K562 (cell line): ENCODE results near the gene IL1F10. TPM values are rescaled to one million over a fixed set of nuclear protein-coding genes. Genes with fewer than 3 reads are reported as not detected.

Experiments used
- ATAC-seq: fragments of 200-7000 bp; cut with Tn5 transposase; 3 replicates; pipeline ENCODE4 v1.9.1; 2020; ENCODE audit warnings: moderate library complexity
- BruUV-seq: library from RNA; stranded (reverse); fragments of 400-500 nt; replicated peaks from 2 replicates; lab custom pipeline; 2021; lab: Mats Ljungman, UMichigan
- CTCF ChIA-PET: fragments of 300-600 bp; formaldehyde crosslinking; extraction: SDS; loops from one replicate; lab custom pipeline; 2021; ENCODE audit warnings: low intra/inter-chr PET ratio; lab: Yijun Ruan, JAX
- POLR2A ChIA-PET: fragments of 300-600, 350-650 bp; sonication (Branson Sonifier 250); formaldehyde crosslinking; extraction: SDS; loops from one replicate; lab custom pipeline; 2021; ENCODE audit warnings: antibody characterized with exemption, inconsistent platforms; lab: Yijun Ruan, JAX
- DNase-seq, 4 experiments: peaks; one replicate each; pipeline versions ENCODE4 v3.0.0 to v3.0.0-alpha.2; 2011 to 2018; ENCODE audit warnings: low spot score in 3 of 4, mixed read lengths in 3 of 4; ENCODE audit errors: extremely low read depth in 1 of 4
- FAIRE-seq: peaks from 2 replicates; lab custom pipeline; 2011; peaks lifted over from hg19 to GRCh38; lab: Jason Lieb, UNC
- H2AFZ ChIP-seq: 2 replicates; pipeline ENCODE4 v1.6.0; 2011; ENCODE audit warnings: low read depth, low read length, control low read depth, inconsistent platforms
- H3K27ac ChIP-seq: fragments of 200-600 bp; 3 replicates; pipeline ENCODE4 v1.8.0; 2011; ENCODE audit warnings: low read depth, mild to moderate bottlenecking, control low read depth, inconsistent platforms, low read length, moderate library complexity, mixed read lengths; ENCODE audit errors: extremely low read depth
- H3K27me3 ChIP-seq, 2 experiments: fragments of 300-600 bp in 1 of 2; 2 replicates in 1 of 2; 3 replicates in 1 of 2; pipeline versions ENCODE4 v1.6.0 to v1.8.0; 2011; ENCODE audit warnings: inconsistent platforms in 2 of 2, low read length in 2 of 2, mild to moderate bottlenecking in 1 of 2, mixed read lengths in 1 of 2, moderate library complexity in 1 of 2; ENCODE audit not compliant: control insufficient read depth in 2 of 2, insufficient read depth in 2 of 2
- H3K36me3 ChIP-seq: fragments of 300-600 bp; 3 replicates; pipeline ENCODE4 v1.8.0; 2011; ENCODE audit warnings: mild to moderate bottlenecking, low read length, inconsistent platforms; ENCODE audit not compliant: control insufficient read depth, insufficient read depth
- H3K4me1 ChIP-seq, 2 experiments: fragments of 200-600 bp in 1 of 2; replicated peaks in 1 of 2; 2 replicates in 1 of 2; 3 replicates in 1 of 2; pipeline versions ENCODE4 v1.5.1 to v1.8.0; 2011; ENCODE audit warnings: inconsistent platforms in 2 of 2, low read length in 2 of 2, mild to moderate bottlenecking in 1 of 2, mixed read lengths in 1 of 2, moderate library complexity in 1 of 2; ENCODE audit not compliant: control insufficient read depth in 2 of 2, insufficient read depth in 2 of 2
- H3K4me2 ChIP-seq: 2 replicates; pipeline ENCODE4 v1.6.1; 2011; ENCODE audit warnings: low read length, control low read depth, inconsistent platforms, mixed read lengths; ENCODE audit not compliant: insufficient read depth
- H3K4me3 ChIP-seq: fragments of 200-600 bp; sonication (generic), shearing (Covaris generic); 2 replicates; pipeline ENCODE4 v1.5.1; 2016; ENCODE audit warnings: control low read depth, inconsistent platforms
- H3K79me2 ChIP-seq: fragments of 200-600 bp; 3 replicates; pipeline ENCODE4 v1.8.0; 2011; ENCODE audit warnings: low read length, inconsistent platforms; ENCODE audit not compliant: control insufficient read depth, insufficient read depth
- H3K9ac ChIP-seq, 2 experiments: 2 replicates each; pipeline versions ENCODE4 v1.6.0 to v1.6.1; 2011; ENCODE audit warnings: low read depth in 2 of 2, low read length in 2 of 2, control low read depth in 1 of 2, inconsistent platforms in 1 of 2, mild to moderate bottlenecking in 1 of 2, mixed read lengths in 1 of 2; ENCODE audit not compliant: insufficient read depth in 1 of 2
- H3K9me1 ChIP-seq: one replicate; pipeline ENCODE4 v1.6.0; 2011; ENCODE audit warnings: inconsistent platforms, mild to moderate bottlenecking, low read length, moderate library complexity; ENCODE audit not compliant: control insufficient read depth, insufficient read depth
- H3K9me3 ChIP-seq: replicated peaks from 2 replicates; pipeline ENCODE4 v1.5.1; 2011; ENCODE audit warnings: low read depth, low read length, inconsistent platforms; ENCODE audit not compliant: control insufficient read depth, insufficient read depth
- H4K20me1 ChIP-seq: replicated peaks from 2 replicates; pipeline ENCODE4 v1.6.1; 2011; ENCODE audit warnings: low read length, inconsistent platforms, mixed read lengths; ENCODE audit not compliant: control insufficient read depth, insufficient read depth
- CBFA2T3 ChIP-seq: fragments of 450-650 bp; IDR thresholded peaks from 2 replicates; pipeline ENCODE4 v1.6.1; 2017
- CREM ChIP-seq: IDR thresholded peaks from 2 replicates; pipeline ENCODE4 v1.6.1; 2014; ENCODE audit warnings: antibody characterized with exemption, low read depth
- ETV1 ChIP-seq: fragments of 450-650 bp; conservative IDR thresholded peaks from 2 replicates; pipeline ENCODE4 v1.6.1; 2016; ENCODE audit warnings: missing genetic modification characterization, control low read depth, low read depth, missing compliant biosample characterization
- LEF1 ChIP-seq: fragments of 450-650 bp; IDR thresholded peaks from 2 replicates; pipeline ENCODE4 v1.6.1; 2016; ENCODE audit warnings: mild to moderate bottlenecking
- PHF21A ChIP-seq: fragments of 450-650 bp; IDR thresholded peaks from 2 replicates; pipeline ENCODE4 v1.6.1; 2017; ENCODE audit warnings: low read depth, borderline replicate concordance
- PPARD ChIP-seq: fragments of 250-450 bp; sonication (Bioruptor Pico); IDR thresholded peaks from 2 replicates; pipeline ENCODE4 v1.8.0; 2022; ENCODE audit warnings: inconsistent platforms, mild to moderate bottlenecking, moderate library complexity
- RBBP5 ChIP-seq: fragments of 200-600 bp; sonication (generic); IDR thresholded peaks from 2 replicates; pipeline ENCODE4 v1.6.1; 2012; ENCODE audit warnings: borderline replicate concordance, mild to moderate bottlenecking, low read length, control low read depth, inconsistent platforms; ENCODE audit not compliant: insufficient read depth, poor library complexity, severe bottlenecking
- RBM34 ChIP-seq: fragments of 200-400 bp; formaldehyde crosslinking; IDR thresholded peaks from 2 replicates; pipeline ENCODE4 v1.6.1; 2018; ENCODE audit warnings: low read length, borderline replicate concordance; ENCODE audit not compliant: insufficient read depth
- SIN3A ChIP-seq, 2 experiments: fragments of 150-350 bp in 1 of 2; IDR thresholded peaks; 2 replicates each; pipeline ENCODE4 v1.6.1; 2011 to 2016; ENCODE audit warnings: borderline replicate concordance in 2 of 2, low read depth in 2 of 2, low read length in 2 of 2, mild to moderate bottlenecking in 2 of 2, moderate library complexity in 2 of 2; ENCODE audit not compliant: control insufficient read depth in 1 of 2
- SPI1 ChIP-seq: IDR thresholded peaks from 2 replicates; pipeline ENCODE4 v1.6.1; 2011; ENCODE audit warnings: low read depth, low read length, control low read depth, borderline replicate concordance
- ZC3H11A ChIP-seq: IDR thresholded peaks from 2 replicates; pipeline ENCODE4 v1.6.1; 2012; ENCODE audit warnings: low read depth, low read length, improper control_type of control experiment
- ZNF143 ChIP-seq: sonication (generic); formaldehyde crosslinking; IDR thresholded peaks from 2 replicates; pipeline ENCODE4 v1.9.0; 2022; ENCODE audit warnings: mild to moderate bottlenecking, missing genetic modification reagents
- ZNF41 ChIP-seq: fragments of 250-450 bp; sonication (Bioruptor Pico); conservative IDR thresholded peaks from 2 replicates; pipeline ENCODE4 v1.4.0; 2020; ENCODE audit warnings: mild to moderate bottlenecking
- WGBS: fragments of 100-300 bp; shearing (Covaris generic); methylation state at CpG from one replicate; pipeline ENCODE4 v1.1.6; 2016; ENCODE audit warnings: low coverage, mixed read lengths; ENCODE audit not compliant: insufficient coverage; ENCODE audit errors: missing lambda C conversion rate; 5-methylcytosine and 5-hydroxymethylcytosine counted together
- in situ Hi-C: fragments of 300-500 bp; cut with MboI; formaldehyde crosslinking; loops from 4 replicates; pipeline ENCODE4 v1.15.0; 2018; ENCODE audit warnings: inconsistent platforms, mixed read lengths
- intact Hi-C: fragments of 100-400 bp; cut with micrococcal nuclease; formaldehyde crosslinking; loops from 2 replicates; pipeline ENCODE4 v1.14.2; 2022
- polyA plus RNA-seq, 8 experiments: library from polyadenylated mRNA; depleted of rRNA in 4 of 8; stranded (reverse) in 5 of 8; unstranded in 3 of 8; fragments of >200 nt; fragmentation: Nextera tagmentation in 2 of 8; fragmentation: Illumina TruSeq in 1 of 8; extraction: Ambion mirVana in 2 of 8; extraction: Trizol in 1 of 8; gene quantifications; 2 replicates each; pipeline versions ENCODE4 v1.2.1 to v1.2.3, GENCODE V29; 2011 to 2014; ENCODE audit warnings: inconsistent platforms in 1 of 8, missing spikeins in 1 of 8
- total RNA-seq, 7 experiments: library from RNA; depleted of rRNA in 6 of 7; stranded (reverse); fragments of >200 nt in 6 of 7; fragmentation: Illumina TruSeq in 2 of 7; extraction: Trizol in 2 of 7; gene quantifications; 2 replicates each; pipeline versions ENCODE4 v1.2.1 to v1.2.3, GENCODE V29; 2011 to 2021; ENCODE audit warnings: low replicate concordance in 1 of 7
- TF ChIP-seq, protein P1 (sequence below): fragments of 250-450 bp; sonication (Bioruptor Pico); IDR thresholded peaks from 2 replicates; pipeline ENCODE4 v1.6.1; 2021; ENCODE audit warnings: mild to moderate bottlenecking
- TF ChIP-seq, protein P2 (sequence below): fragments of 450-650 bp; formaldehyde crosslinking; IDR thresholded peaks from 2 replicates; pipeline ENCODE4 v1.4.0; 2022; ENCODE audit warnings: missing genetic modification characterization

Gene IL1F10
- total and polyA plus RNA-seq, 9 of the 15 experiments (the other 6 are each of a cell fraction or from before 2014, with no cell fraction given): not detected

GRCh38 chr2:113028112-113028511, 39.7 kb upstream of the IL1F10 start:
- Histone ChIP-seq H3K4me3 (no peak overlapping the region), H2AFZ (peak overlapping the region; percentile 36; the same call in 1 of the 2 replicates), H3K4me1 (peaks cover 0 to 15% of the 10 kb centered on the region in 2 experiments; a peak in 2 of 5 replicates), H3K9me1 (no peaks in the 10 kb centered on the region), H3K36me3 (no peaks in the 10 kb centered on the region), H3K27me3 (no peaks in the 10 kb centered on the region), H3K27ac (no peak overlapping the region), H4K20me1 (no peaks in the 10 kb centered on the region), H3K4me2 (no peak overlapping the region), H3K79me2 (no peaks in the 10 kb centered on the region), H3K9ac (no peak overlapping the region), H3K9me3 (no peaks in the 10 kb centered on the region)
- POLR2A ChIA-PET: interaction anchor here (0.9 to 1.3 kb wide), 3 partner anchors 9 to 49 kb away, joined by 3 to 4 read pairs (median 4); no protein-coding TSS in a partner anchor
- FAIRE-seq (no peak), DNase-seq (no peak), ATAC-seq (peak; percentile 41)
- CTCF ChIA-PET: no interaction called here
- intact Hi-C loops (no loop called here), in situ Hi-C loops (no loop called here)
- TF ChIP-seq, protein P1, sequence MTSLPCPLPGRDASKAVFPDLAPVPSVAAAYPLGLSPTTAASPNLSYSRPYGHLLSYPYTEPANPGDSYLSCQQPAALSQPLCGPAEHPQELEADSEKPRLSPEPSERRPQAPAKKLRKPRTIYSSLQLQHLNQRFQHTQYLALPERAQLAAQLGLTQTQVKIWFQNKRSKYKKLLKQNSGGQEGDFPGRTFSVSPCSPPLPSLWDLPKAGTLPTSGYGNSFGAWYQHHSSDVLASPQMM: no peak
- TF ChIP-seq SIN3A (IDR thresholded peaks at IDR 0.05; ENCODE audit: borderline replicate concordance in 2 of 2, control insufficient read depth in 1 of 2, low read depth in 2 of 2, low read length in 2 of 2): no peak
- TF ChIP-seq SPI1: peak; percentile 72; the same call in 1 of the 2 replicates
- no peak for TF ChIP-seq ZNF143
- 0% methylated on average over 1 of the region's 1 CpG for WGBS
- BruUV-seq: no TSS peak

- FAIRE-seq (no peak), ATAC-seq (no peak), DNase-seq (peak in 1 of 4 experiments; percentile 28)
- Histone ChIP-seq H3K27me3 (no peaks in the 10 kb centered on the region), H3K27ac (no peak overlapping the region), H3K79me2 (no peaks in the 10 kb centered on the region), H3K9me3 (no peaks in the 10 kb centered on the region), H3K4me2 (no peak overlapping the region), H4K20me1 (no peaks in the 10 kb centered on the region), H3K9me1 (no peaks in the 10 kb centered on the region), H3K4me3 (no peak overlapping the region), H3K9ac (no peak overlapping the region), H2AFZ (peak overlapping the region; percentile 27; the same call in 1 of the 2 replicates), H3K4me1 (peaks cover 0 to 24% of the 10 kb centered on the region in 2 experiments; a peak in 2 of 5 replicates), H3K36me3 (no peaks in the 10 kb centered on the region)
- CTCF ChIA-PET: no interaction called here
- POLR2A ChIA-PET: interaction anchor here (0.6 kb wide), 1 partner anchor 70 kb away, joined by 4 read pairs; no protein-coding TSS in a partner anchor
- BruUV-seq: no TSS peak
- intact Hi-C loops (no loop called here), in situ Hi-C loops (no loop called here)
- 64% methylated on average over 1 of the region's 1 CpG for WGBS
- no peak for TF ChIP-seq PPARD
- no peak for TF ChIP-seq ETV1 (tag)
- 0 out of 2 replicates have a peak, but pooled peaks have one; percentile 3 for TF ChIP-seq CBFA2T3
- no peak for TF ChIP-seq ZC3H11A
- no peak for TF ChIP-seq RBBP5
- no peak for TF ChIP-seq LEF1
- TF ChIP-seq CREM: no peak
- TF ChIP-seq, protein P2, sequence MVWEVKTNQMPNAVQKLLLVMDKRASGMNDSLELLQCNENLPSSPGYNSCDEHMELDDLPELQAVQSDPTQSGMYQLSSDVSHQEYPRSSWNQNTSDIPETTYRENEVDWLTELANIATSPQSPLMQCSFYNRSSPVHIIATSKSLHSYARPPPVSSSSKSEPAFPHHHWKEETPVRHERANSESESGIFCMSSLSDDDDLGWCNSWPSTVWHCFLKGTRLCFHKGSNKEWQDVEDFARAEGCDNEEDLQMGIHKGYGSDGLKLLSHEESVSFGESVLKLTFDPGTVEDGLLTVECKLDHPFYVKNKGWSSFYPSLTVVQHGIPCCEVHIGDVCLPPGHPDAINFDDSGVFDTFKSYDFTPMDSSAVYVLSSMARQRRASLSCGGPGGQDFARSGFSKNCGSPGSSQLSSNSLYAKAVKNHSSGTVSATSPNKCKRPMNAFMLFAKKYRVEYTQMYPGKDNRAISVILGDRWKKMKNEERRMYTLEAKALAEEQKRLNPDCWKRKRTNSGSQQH (CRISPR knock-in tag): no peak
- no peak for TF ChIP-seq RBM34
- no peak for TF ChIP-seq ZNF41 (CRISPR knock-in tag)
- no peak for TF ChIP-seq PHF21A
These were observed 35.0 kb upstream of the IL1F10 start for GRCh38 chr2:113032737-113033136.
